ENCODE measurements around the gene NUDT9.

- TF ChIP-seq CTCF (conservative IDR thresholded peaks at IDR 0.05) = peak; percentile 85
- no peak for TF ChIP-seq ZFX (IDR thresholded peaks at IDR 0.05)
Measured at GRCh38 chr4:87375719-87376291, 46.6 kb upstream of the NUDT9 start.

Measured in C4-2B (cell line).